SK-N-SH (cell line): ENCODE results near the gene TRPV6.

ENCODE experiments used
- CTCF ChIP-seq: fragments of 200-600 bp; sonication (generic); IDR thresholded peaks from 2 replicates; pipeline ENCODE4 v1.6.1; 2017; ENCODE audit warnings: antibody characterized with exemption, mild to moderate bottlenecking, moderate library complexity
- EP300 ChIP-seq, 2 experiments: IDR thresholded peaks; 2 replicates each; pipeline versions ENCODE4 v1.4.0 to v1.6.1; 2012; ENCODE audit warnings: borderline replicate concordance in 1 of 2, low read depth in 1 of 2, low read length in 1 of 2
- EZH2phosphoT487 ChIP-seq: fragments of 200-600 bp; sonication (generic); IDR thresholded peaks from 2 replicates; pipeline ENCODE4 v1.6.1; 2017; ENCODE audit warnings: low read depth, mixed run types, mild to moderate bottlenecking, antibody characterized with exemption, moderate library complexity, borderline replicate concordance
- FOXM1 ChIP-seq: IDR thresholded peaks from 2 replicates; pipeline ENCODE4 v1.4.0; 2012; ENCODE audit warnings: low read depth, mild to moderate bottlenecking
- MEF2A ChIP-seq: IDR thresholded peaks from 2 replicates; pipeline ENCODE4 v1.4.0; 2012; ENCODE audit warnings: low read depth, borderline replicate concordance
- MXI1 ChIP-seq: IDR thresholded peaks from 2 replicates; pipeline ENCODE4 v1.6.1; 2012; ENCODE audit warnings: mild to moderate bottlenecking, low read depth, low read length, improper control_type of control experiment
- SIN3A ChIP-seq: IDR thresholded peaks from 2 replicates; pipeline ENCODE4 v1.6.1; 2012; ENCODE audit warnings: low read depth, mild to moderate bottlenecking, low read length, moderate library complexity, borderline replicate concordance
- TF ChIP-seq, protein P1 (sequence below): IDR thresholded peaks from 2 replicates; pipeline ENCODE4 v1.4.0; 2012; ENCODE audit warnings: low read depth
- TF ChIP-seq, protein P2 (sequence below): IDR thresholded peaks from 2 replicates; pipeline ENCODE4 v1.4.0; 2012; ENCODE audit warnings: low read depth, borderline replicate concordance
- TF ChIP-seq, protein P3 (sequence below): IDR thresholded peaks from 2 replicates; pipeline ENCODE4; 2012

- TF ChIP-seq CTCF (no peak), EP300 (IDR thresholded peaks at IDR 0.05; ENCODE audit: borderline replicate concordance in 1 of 2, low read depth in 1 of 2, low read length in 1 of 2) (no peak), FOXM1 (no peak), MXI1 (no peak), MEF2A (no peak), SIN3A (no peak), EZH2phosphoT487 (no peak)
- TF ChIP-seq, protein P1, sequence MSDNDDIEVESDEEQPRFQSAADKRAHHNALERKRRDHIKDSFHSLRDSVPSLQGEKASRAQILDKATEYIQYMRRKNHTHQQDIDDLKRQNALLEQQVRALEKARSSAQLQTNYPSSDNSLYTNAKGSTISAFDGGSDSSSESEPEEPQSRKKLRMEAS: no peak
- TF ChIP-seq, protein P2, sequence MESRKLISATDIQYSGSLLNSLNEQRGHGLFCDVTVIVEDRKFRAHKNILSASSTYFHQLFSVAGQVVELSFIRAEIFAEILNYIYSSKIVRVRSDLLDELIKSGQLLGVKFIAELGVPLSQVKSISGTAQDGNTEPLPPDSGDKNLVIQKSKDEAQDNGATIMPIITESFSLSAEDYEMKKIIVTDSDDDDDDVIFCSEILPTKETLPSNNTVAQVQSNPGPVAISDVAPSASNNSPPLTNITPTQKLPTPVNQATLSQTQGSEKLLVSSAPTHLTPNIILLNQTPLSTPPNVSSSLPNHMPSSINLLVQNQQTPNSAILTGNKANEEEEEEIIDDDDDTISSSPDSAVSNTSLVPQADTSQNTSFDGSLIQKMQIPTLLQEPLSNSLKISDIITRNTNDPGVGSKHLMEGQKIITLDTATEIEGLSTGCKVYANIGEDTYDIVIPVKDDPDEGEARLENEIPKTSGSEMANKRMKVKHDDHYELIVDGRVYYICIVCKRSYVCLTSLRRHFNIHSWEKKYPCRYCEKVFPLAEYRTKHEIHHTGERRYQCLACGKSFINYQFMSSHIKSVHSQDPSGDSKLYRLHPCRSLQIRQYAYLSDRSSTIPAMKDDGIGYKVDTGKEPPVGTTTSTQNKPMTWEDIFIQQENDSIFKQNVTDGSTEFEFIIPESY: no peak
- TF ChIP-seq, protein P3, sequence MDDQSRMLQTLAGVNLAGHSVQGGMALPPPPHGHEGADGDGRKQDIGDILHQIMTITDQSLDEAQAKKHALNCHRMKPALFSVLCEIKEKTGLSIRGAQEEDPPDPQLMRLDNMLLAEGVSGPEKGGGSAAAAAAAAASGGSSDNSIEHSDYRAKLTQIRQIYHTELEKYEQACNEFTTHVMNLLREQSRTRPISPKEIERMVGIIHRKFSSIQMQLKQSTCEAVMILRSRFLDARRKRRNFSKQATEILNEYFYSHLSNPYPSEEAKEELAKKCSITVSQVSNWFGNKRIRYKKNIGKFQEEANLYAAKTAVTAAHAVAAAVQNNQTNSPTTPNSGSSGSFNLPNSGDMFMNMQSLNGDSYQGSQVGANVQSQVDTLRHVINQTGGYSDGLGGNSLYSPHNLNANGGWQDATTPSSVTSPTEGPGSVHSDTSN: no peak
These were observed 6.0 kb upstream of the TRPV6 start for GRCh38 chr7:142891490-142892082.
